Tibial nerve (tissue), 4 donors: ENCODE measurements around the gene CCDC92.

Source experiments
- EP300 ChIP-seq, 2 donors: sonication (generic); formaldehyde crosslinking; IDR thresholded peaks; one replicate each; pipeline ENCODE4 v1.6.1; 2017; ENCODE audit warnings: antibody characterized with exemption in 2 of 2, mild to moderate bottlenecking in 1 of 2
- POLR2A ChIP-seq, 2 donors: fragments of 450-650 bp; IDR thresholded peaks; one replicate each; pipeline ENCODE4 v1.6.1; 2017; ENCODE audit warnings: antibody characterized with exemption in 2 of 2, mild to moderate bottlenecking in 2 of 2, moderate library complexity in 2 of 2
- TF ChIP-seq, protein P1 (sequence below), 5 experiments: fragments of 200-600 bp in 3 of 5; fragments of 450-650 bp in 2 of 5; sonication (generic) in 3 of 5; IDR thresholded peaks; one replicate each; pipeline ENCODE4 v1.5.1; 2016 to 2019; ENCODE audit warnings: antibody characterized with exemption in 5 of 5, mild to moderate bottlenecking in 3 of 5, moderate library complexity in 2 of 5

DNA sequence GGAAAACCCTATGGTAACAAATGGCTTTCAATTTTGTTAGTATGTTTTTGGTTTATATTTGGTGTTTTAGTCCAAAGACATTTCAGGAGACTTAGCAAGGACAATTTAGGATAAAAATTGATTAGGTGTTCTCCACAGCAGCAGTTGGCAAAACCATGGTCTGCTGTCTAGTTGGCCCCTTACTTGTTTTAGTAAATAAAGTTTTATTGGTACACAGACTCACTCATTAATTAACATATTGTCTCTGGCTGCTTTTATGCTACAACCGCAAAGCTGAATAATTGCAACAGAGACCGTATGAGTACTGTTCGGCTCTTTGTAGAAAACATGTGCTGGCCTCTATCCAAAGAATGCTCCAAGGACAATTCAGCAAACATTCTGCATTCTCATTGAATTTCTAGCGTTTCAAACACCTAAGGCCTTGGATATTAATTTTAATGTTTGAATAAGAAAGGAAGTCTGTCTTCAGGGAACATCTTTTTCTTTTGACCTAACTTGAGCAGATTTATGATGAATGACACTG, 77.7 kb downstream of the CCDC92 start:
- TF ChIP-seq, protein P1, sequence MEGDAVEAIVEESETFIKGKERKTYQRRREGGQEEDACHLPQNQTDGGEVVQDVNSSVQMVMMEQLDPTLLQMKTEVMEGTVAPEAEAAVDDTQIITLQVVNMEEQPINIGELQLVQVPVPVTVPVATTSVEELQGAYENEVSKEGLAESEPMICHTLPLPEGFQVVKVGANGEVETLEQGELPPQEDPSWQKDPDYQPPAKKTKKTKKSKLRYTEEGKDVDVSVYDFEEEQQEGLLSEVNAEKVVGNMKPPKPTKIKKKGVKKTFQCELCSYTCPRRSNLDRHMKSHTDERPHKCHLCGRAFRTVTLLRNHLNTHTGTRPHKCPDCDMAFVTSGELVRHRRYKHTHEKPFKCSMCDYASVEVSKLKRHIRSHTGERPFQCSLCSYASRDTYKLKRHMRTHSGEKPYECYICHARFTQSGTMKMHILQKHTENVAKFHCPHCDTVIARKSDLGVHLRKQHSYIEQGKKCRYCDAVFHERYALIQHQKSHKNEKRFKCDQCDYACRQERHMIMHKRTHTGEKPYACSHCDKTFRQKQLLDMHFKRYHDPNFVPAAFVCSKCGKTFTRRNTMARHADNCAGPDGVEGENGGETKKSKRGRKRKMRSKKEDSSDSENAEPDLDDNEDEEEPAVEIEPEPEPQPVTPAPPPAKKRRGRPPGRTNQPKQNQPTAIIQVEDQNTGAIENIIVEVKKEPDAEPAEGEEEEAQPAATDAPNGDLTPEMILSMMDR (IDR thresholded peaks at IDR 0.05) = no peak
- TF ChIP-seq EP300 (IDR thresholded peaks at IDR 0.05) (no peak), POLR2A (IDR thresholded peaks at IDR 0.05) (no peak)
